Keratinocyte (primary cell): Measurements from ENCODE around the gene MOK. TPM values are rescaled to one million over a fixed set of nuclear protein-coding genes. Genes with fewer than 3 reads are reported as not detected.

Source experiments
- DNase-seq: peaks from one replicate; pipeline ENCODE4 v3.0.0-alpha.2; 2011; ENCODE audit warnings: low read depth, missing footprints, low spot score
- FAIRE-seq: peaks from 2 replicates; lab custom pipeline; 2011; peaks lifted over from hg19 to GRCh38; lab: Jason Lieb, UNC
- H2AFZ ChIP-seq: 2 replicates; pipeline ENCODE4 v1.6.0; 2012; ENCODE audit warnings: low read length, control low read depth, inconsistent platforms; ENCODE audit not compliant: control insufficient read depth
- H3K27ac ChIP-seq: 2 replicates; pipeline ENCODE4 v1.5.1; 2011; ENCODE audit warnings: low read length; ENCODE audit not compliant: control insufficient read depth, insufficient read depth
- H3K27me3 ChIP-seq: 3 replicates; pipeline ENCODE4 v1.6.0; 2011; ENCODE audit warnings: low read length; ENCODE audit not compliant: control insufficient read depth, insufficient read depth; ENCODE audit errors: extremely low read depth
- H3K36me3 ChIP-seq, 2 experiments: 2 replicates in 1 of 2; 3 replicates in 1 of 2; pipeline ENCODE4 v1.5.1; 2011; ENCODE audit warnings: low read length in 2 of 2, mild to moderate bottlenecking in 1 of 2; ENCODE audit not compliant: control insufficient read depth in 2 of 2, insufficient read depth in 2 of 2; ENCODE audit errors: extremely low read depth in 1 of 2
- H3K4me1 ChIP-seq: 3 replicates; pipeline ENCODE4 v1.5.1; 2011; ENCODE audit warnings: low read length; ENCODE audit not compliant: control insufficient read depth, insufficient read depth; ENCODE audit errors: extremely low read depth
- H3K4me2 ChIP-seq: 3 replicates; pipeline ENCODE4 v1.6.0; 2011; ENCODE audit warnings: low read depth, low read length; ENCODE audit not compliant: control insufficient read depth, insufficient read depth; ENCODE audit errors: extremely low read depth
- H3K4me3 ChIP-seq, 3 experiments: fragments of 200-600 bp in 1 of 3; sonication (generic) in 1 of 3; 2 replicates in 2 of 3; 3 replicates in 1 of 3; pipeline ENCODE4 v1.5.1; 2011 to 2016; ENCODE audit warnings: low read length in 3 of 3, mild to moderate bottlenecking in 3 of 3, control low read depth in 2 of 3, inconsistent platforms in 1 of 3, low read depth in 1 of 3, mixed read lengths in 1 of 3, mixed run types in 1 of 3, moderate library complexity in 1 of 3; ENCODE audit not compliant: control insufficient read depth in 2 of 3, insufficient read depth in 2 of 3; ENCODE audit errors: extremely low read depth in 1 of 3
- H3K79me2 ChIP-seq: 2 replicates; pipeline ENCODE4 v1.6.0; 2012; ENCODE audit warnings: low read length; ENCODE audit not compliant: control insufficient read depth, insufficient read depth
- H3K9ac ChIP-seq: 3 replicates; pipeline ENCODE4 v1.6.0; 2011; ENCODE audit warnings: low read length; ENCODE audit not compliant: control insufficient read depth, insufficient read depth; ENCODE audit errors: extremely low read depth
- H3K9me1 ChIP-seq: 3 replicates; pipeline ENCODE4 v1.6.0; 2011; ENCODE audit warnings: low read length; ENCODE audit not compliant: control insufficient read depth, insufficient read depth; ENCODE audit errors: extremely low read depth
- H3K9me3 ChIP-seq: 2 replicates; pipeline ENCODE4 v1.5.1; 2012; ENCODE audit warnings: low read depth, low read length; ENCODE audit not compliant: control insufficient read depth
- H4K20me1 ChIP-seq: 3 replicates; pipeline ENCODE4 v1.6.0; 2011; ENCODE audit warnings: low read length; ENCODE audit not compliant: control insufficient read depth, insufficient read depth; ENCODE audit errors: extremely low read depth
- EZH2 ChIP-seq: IDR thresholded peaks from one replicate; pipeline ENCODE4 v1.6.1; 2012; ENCODE audit warnings: inconsistent platforms, mild to moderate bottlenecking, low read length, moderate library complexity
- dilution Hi-C: fragments of 300-500 bp; cut with MboI; formaldehyde crosslinking; loops from one replicate; pipeline ENCODE4 v1.7.0; 2020; ENCODE audit warnings: low sequenced_read_pairs; ENCODE audit not compliant: extremely low pct_ligation_motif_present
- polyA plus RNA-seq, 5 experiments: library from polyadenylated mRNA; depleted of rRNA in 3 of 5; stranded (reverse) in 3 of 5; stranded (forward) in 1 of 5; unstranded in 1 of 5; fragments of >200 nt; gene quantifications; 1 replicate in 1 of 5; 2 replicates in 3 of 5; 3 replicates in 1 of 5; pipeline versions ENCODE4 v1.2.1 to v1.2.3, GENCODE V29; 2011 to 2012; ENCODE audit warnings: missing spikeins in 2 of 5, low read depth in 1 of 5, low replicate concordance in 1 of 5
- TF ChIP-seq, protein P1 (sequence below), 3 experiments: IDR thresholded peaks in 1 of 3; conservative IDR thresholded peaks in 1 of 3; optimal IDR thresholded peaks in 1 of 3; 2 replicates in 2 of 3; 3 replicates in 1 of 3; pipeline versions ENCODE3 to v1.5.1; 2011; ENCODE audit warnings: low read length in 3 of 3, mild to moderate bottlenecking in 3 of 3, moderate library complexity in 2 of 3, control low read depth in 1 of 3, inconsistent platforms in 1 of 3; ENCODE audit not compliant: insufficient read depth in 2 of 3; ENCODE audit errors: extremely low read depth in 1 of 3

The MOK gene
- polyA plus RNA-seq, 1 donor (not counting 4 experiments of a cell fraction or from before 2014, with no cell fraction given): 38.1 TPM

DNA sequence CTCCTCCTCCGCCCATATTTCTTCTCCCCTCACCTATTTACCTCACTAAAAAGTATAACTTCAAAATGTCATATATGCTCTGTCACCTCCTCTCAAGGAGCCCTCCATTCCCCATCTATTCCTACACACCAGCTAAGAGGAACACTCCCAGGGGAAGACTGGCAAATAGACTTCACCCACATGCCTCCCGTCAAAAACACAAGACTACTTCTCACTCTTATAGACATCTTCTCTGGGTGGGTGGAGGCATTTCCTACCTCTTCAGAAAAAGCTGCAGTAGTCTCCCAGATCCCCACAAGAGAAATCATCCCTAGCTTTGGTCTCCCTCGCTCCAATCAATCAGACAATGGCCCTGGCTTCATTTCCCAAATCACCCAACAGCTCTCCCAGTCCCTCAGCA, 66.2 kb downstream of the MOK start:
- Histone ChIP-seq H3K36me3 (no peaks in the 10 kb centered on the region), H3K27ac (no peak overlapping the region), H3K4me3 (no peak overlapping the region), H3K4me1 (no peaks in the 10 kb centered on the region), H3K79me2 (peaks cover 2% of the 10 kb centered on the region), H3K9me1 (no peaks in the 10 kb centered on the region), H3K9ac (no peak overlapping the region), H3K27me3 (no peaks in the 10 kb centered on the region), H2AFZ (no peak overlapping the region), H3K9me3 (no peaks in the 10 kb centered on the region), H4K20me1 (no peaks in the 10 kb centered on the region), H3K4me2 (no peak overlapping the region)
- no peak for TF ChIP-seq EZH2
- TF ChIP-seq, protein P1, sequence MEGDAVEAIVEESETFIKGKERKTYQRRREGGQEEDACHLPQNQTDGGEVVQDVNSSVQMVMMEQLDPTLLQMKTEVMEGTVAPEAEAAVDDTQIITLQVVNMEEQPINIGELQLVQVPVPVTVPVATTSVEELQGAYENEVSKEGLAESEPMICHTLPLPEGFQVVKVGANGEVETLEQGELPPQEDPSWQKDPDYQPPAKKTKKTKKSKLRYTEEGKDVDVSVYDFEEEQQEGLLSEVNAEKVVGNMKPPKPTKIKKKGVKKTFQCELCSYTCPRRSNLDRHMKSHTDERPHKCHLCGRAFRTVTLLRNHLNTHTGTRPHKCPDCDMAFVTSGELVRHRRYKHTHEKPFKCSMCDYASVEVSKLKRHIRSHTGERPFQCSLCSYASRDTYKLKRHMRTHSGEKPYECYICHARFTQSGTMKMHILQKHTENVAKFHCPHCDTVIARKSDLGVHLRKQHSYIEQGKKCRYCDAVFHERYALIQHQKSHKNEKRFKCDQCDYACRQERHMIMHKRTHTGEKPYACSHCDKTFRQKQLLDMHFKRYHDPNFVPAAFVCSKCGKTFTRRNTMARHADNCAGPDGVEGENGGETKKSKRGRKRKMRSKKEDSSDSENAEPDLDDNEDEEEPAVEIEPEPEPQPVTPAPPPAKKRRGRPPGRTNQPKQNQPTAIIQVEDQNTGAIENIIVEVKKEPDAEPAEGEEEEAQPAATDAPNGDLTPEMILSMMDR (optimal IDR thresholded peaks at IDR 0.05 in 1 of 3, IDR thresholded peaks at IDR 0.05 in 1 of 3, conservative IDR thresholded peaks at IDR 0.05 in 1 of 3; ENCODE audit: extremely low read depth in 1 of 3, insufficient read depth in 2 of 3, low read length in 3 of 3): no peak
- dilution Hi-C loops: no loop called here
- DNase-seq (no peak), FAIRE-seq (no peak)

DNA sequence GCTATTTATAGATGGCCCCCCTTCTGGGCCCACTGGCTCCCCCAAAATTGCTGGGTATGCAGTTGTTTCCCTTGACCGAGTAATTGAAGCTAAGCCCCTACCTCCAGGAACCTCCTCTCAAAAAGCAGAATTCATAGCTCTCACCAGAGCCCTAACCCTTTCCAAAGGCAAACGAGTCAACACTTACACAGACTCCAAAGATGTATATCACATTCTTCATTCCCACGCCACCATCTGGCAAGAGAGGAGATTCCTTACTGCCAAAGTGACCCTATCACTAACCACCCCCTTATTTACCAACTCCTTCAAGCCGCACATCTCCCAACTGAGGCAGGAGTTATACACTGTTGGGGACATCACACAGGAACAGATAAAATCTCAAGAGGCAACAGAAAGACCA, 66.8 kb downstream of the MOK start:
- Histone ChIP-seq H3K9me1 (no peaks in the 10 kb centered on the region), H3K4me3 (no peak overlapping the region), H3K9me3 (no peaks in the 10 kb centered on the region), H4K20me1 (no peaks in the 10 kb centered on the region), H3K4me2 (no peak overlapping the region), H3K79me2 (peaks cover 2% of the 10 kb centered on the region), H3K27me3 (no peaks in the 10 kb centered on the region), H3K27ac (no peak overlapping the region), H2AFZ (no peak overlapping the region), H3K36me3 (peaks cover 3 to 5% of the 10 kb centered on the region in 2 experiments), H3K4me1 (no peaks in the 10 kb centered on the region), H3K9ac (no peak overlapping the region)
- no peak for FAIRE-seq
- dilution Hi-C loops: no loop called here
- TF ChIP-seq, protein P1 (optimal IDR thresholded peaks at IDR 0.05 in 1 of 3, IDR thresholded peaks at IDR 0.05 in 1 of 3, conservative IDR thresholded peaks at IDR 0.05 in 1 of 3; ENCODE audit: extremely low read depth in 1 of 3, insufficient read depth in 2 of 3, low read length in 3 of 3): no peak
- no peak for TF ChIP-seq EZH2
- DNase-seq: no peak
